HG02623 (cell line): Measurements from ENCODE around the gene TNRC6A.
"Not testable (repeated sequence)": the region's sequence is repeated elsewhere in the genome, so short reads cannot be mapped to it uniquely, and the experiment has no call there.

Experiments
- ATAC-seq: cut with Tn5 transposase; IDR thresholded peaks from one replicate; pipeline ENCODE4 v1.9.1; 2021; ENCODE audit warnings: moderate library complexity; ENCODE audit not compliant: unreplicated experiment

Gene TNRC6A

DNA sequence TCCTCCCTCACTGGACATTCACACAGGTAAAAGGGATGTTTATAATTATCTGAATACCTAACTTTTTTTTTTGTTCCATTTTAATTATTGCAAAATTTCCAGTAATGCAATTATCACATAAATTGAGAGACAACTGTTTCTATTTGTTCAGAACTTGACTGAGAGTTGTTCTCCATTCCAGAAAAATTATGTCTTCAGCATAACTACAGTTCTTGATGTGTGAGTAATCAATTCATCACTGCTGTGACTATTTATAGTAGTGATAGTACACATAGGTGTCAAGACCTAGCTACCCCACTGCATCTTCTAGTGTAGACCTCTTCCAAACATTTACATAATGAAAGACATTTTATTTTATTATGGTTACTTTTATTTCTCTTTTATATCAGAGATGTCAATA is 5.8 kb upstream of the TNRC6A start:
- ATAC-seq = no peak

DNA sequence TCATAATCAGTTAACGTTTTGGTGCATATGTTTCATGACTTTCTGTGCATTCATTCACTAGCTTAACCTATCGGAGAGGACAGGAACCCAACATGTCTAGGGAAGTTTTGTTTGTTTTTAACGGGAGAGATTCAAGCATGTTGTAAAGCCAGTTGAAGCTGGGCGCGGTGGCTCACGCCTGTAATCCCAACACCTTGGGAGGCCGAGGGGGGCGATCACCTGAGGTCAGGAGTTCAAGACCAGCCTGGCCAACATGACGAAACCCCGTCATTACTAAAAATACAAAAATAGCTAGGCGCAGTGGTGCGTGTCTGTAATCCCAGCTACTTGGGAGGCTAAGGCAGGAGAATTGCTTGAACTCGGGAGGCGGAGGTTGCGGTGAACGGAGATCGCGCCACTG is 1.4 kb upstream of the TNRC6A start:
- ATAC-seq = no peak

- no peak for ATAC-seq
These were observed 584 bp upstream of the TNRC6A start for GRCh38 chr16:24728891-24729242.

DNA sequence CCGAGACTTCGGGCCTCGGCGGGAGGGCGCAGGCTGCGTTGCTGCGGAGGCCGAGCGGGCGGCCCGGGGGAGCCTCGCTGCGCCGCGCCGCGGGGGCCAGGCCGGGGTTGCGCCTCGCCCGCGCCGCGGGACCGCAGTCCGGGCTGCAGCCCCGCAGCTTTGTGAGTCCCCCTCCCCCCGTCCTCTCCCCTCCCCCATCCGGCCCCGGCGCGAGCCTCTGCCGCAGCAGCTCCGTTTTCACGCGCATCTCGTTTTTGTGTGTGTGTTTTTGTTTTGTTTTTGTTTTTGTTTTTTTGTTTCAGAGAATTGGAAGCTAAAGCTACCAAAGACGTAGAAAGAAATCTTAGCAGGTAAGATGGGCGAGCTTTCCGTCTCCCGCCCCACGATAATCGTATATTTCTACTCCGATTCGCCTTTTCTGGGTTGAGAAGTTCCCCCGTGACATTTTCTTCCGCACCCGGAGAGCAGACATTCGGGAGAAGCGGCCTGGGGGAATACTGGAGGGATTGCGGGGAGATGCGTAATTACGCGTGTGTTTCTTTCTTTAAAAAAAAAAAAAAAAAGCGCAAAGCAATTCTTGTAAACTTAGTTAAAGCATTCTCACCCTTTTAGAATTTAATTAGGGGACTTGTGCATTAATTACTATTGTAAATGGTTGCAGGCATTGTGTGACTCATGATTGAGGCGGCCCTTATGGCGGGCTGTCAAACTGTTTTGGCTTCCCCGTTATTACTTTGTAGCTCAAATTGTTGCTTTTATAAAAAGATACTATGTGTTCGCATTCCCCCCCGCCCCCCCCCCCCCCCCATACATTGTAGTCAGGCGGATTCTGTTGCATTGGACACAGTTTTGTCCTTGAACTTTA is 732 bp downstream of the TNRC6A start:
- ATAC-seq = no peak

DNA sequence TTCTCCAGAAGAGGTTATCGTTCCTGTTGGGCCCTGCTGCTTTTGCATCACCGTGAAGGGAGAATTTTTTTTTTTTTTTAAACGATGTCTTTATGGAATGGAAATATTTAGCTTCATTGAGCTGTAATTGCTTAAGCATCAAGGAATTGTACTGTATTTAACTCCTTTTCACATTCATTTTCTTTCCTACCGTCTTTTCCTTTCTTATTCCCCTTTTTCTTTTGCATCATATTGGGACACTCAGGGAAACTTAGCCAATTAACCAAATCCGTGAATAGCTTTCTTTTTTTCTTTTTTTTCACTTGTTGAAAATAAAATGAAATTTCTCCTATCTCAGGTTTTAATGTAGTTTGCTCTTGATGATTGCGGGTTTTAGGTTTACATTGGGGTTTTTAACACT is 1.5 kb downstream of the TNRC6A start:
- no peak for ATAC-seq

- ATAC-seq = no peak
These were observed 2.4 kb downstream of the TNRC6A start for GRCh38 chr16:24731722-24732419.

DNA sequence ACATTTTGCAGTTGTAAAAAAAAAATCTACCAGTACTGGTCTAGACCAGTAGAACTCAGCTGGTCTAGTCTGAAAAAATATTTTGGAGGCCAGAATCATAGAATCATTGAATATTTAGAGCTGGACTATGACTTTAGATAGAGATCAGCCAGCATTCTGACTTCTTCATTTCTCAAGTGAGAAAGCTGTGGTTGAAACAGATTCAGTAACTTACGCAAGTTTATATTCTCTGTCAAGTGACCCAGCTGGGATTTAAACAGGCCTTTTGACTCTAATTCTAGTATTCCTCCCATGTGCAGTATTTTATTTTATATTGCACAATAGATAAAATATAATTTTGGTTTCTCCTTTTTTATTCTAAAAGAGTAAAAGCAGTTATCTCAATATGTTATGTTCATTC is 4.9 kb downstream of the TNRC6A start:
- ATAC-seq = no peak

- ATAC-seq = no peak
These were observed 7.3 kb downstream of the TNRC6A start for GRCh38 chr16:24736758-24737157.

DNA sequence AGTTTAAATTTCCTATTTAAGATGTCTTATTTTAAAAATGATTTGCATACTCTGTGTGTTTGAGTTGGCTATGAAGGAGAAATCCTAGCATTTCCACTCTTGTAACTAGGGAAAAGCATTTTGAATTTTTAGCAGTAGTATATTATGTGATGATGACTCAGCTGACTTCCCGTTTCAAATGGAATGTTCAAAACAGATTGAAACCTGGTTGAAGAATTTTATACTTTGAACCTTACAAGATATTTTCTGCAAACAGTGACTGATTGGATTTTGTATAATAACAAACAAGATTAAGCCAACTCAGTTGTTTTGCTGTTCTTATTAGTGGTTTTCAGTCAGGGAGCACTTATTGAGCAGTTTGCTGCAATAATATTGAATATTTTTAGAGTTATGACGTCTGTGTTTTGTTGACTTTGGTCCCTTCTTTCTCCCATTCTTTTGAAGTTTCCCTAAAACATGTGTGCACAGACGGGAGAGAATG is 8.0 kb downstream of the TNRC6A start:
- no peak for ATAC-seq

- ATAC-seq = no peak
These were observed 8.6 kb downstream of the TNRC6A start for GRCh38 chr16:24737916-24738594.

DNA sequence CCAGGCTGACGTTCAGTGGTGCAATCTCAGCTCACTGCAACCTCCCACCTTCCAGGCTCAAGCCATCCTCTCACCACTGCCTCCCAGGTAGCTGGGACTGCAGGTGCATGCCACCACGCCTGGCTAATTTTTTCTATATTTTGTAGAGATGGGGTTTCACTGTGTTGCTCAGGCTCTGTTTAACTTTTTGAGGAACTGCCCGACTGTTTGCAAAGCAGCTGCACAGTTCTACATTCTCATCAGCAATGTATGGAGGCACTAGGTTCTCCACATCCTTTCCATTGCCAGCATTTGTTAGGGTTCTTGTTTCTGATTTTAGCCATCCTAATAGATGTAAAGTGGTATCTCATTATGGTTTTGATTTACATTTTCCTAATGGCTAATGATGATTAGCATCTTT is 9.4 kb downstream of the TNRC6A start:
- no peak for ATAC-seq

GRCh38 chr16:24741862-24742261 is 12.4 kb downstream of the TNRC6A start:
- ATAC-seq = no peak

DNA sequence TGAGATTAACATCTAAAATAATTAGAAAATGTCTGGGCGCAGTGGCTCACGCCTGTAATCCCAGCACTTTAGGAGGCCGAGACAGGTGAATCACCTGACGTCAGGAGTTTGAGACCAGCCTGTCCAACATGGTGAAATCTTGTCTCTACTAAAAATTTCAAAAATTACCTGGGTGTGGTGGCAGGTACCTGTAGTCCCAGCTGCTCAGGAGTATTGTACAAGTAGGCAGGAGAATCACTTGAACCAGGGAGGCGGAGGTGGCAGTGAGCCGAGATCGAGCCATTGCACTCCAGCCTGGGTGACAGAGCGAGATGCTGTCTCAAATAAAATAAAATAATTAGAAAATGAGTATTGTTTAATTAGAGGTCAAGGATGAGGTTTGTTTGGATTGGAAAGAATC is 13.2 kb downstream of the TNRC6A start:
- ATAC-seq = not testable (repeated sequence)

DNA sequence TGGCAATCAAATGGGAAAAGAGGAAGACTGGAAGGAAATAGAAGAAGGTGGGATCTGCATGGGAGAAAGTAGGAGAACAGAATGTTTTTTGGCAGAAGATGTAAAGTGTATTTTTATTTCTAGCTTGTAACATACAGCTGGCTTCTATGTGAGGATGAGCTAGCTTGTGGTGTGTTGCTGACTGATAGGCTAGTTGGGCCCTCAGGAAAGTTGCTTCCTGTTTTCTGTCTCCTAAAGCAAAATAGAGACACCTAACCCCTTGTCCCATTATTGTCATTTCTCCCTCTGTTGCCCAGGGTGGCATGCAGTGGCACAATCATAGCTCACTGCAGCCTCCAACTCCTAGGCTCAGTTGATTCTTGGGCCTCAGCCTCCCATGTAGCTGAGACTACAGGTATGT is 15.9 kb downstream of the TNRC6A start:
- ATAC-seq = no peak

DNA sequence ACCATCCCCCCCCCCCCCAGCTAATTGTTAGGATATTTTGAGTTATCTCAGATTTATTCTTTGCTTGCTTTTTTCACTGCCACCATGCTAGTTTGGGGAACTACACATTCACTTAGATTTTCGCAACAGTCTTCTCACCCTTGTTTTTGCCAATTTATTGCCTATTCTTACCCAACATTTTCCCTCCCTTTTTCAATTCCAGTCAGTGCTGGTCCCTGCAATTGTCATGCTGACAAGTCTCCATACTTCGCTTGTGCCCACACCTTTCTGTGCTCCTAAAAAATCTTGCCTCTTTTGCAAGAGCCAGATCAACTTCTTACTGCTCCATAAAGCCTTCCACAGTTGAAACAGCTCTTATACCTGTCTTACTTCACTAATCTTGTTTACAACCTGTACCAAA is 16.3 kb downstream of the TNRC6A start:
- ATAC-seq = no peak

- ATAC-seq = no peak
These were observed 18.0 kb downstream of the TNRC6A start for GRCh38 chr16:24747441-24747840.

DNA sequence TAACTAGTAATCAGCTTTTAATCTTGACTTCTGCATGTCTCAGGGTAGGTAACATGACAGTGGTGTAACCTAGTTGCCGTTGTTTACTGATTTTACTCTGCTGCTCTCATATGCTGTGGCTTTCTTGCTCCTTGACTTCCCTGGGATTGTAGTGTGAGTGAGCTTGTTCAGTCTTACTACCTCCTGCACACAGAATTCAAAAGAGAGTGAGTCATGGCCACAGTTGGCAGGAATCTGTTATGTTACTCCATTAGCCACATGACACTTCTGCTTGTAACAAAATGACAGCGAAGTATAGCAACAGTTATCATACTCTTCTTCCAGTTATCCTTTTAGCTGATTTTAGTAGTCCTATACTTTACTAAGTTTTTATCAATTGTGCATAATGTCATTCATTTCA is 18.8 kb downstream of the TNRC6A start:
- no peak for ATAC-seq

DNA sequence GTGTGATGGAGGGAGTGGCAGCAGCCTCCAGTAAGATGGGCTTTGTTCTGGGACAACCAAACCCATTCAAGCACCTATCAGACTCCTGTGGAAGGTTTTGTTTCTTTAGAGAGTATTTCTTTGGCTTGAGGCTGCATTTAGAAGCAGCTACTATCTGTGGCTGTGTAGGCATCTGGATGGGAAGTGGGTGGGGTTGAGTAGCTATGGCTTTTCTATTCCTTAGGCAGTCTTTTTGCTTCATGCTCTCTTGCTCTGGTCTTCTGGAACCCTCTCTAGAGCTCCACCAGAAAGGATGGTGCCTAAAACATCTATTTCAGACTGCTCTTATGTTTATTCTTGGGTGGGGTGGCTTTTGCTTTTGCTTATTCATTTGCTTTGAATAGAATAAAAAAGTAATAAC is 19.9 kb downstream of the TNRC6A start:
- no peak for ATAC-seq

- not testable (repeated sequence) for ATAC-seq
These were observed 20.4 kb downstream of the TNRC6A start for GRCh38 chr16:24749872-24750271.

- ATAC-seq = no peak
These were observed 23.5 kb downstream of the TNRC6A start for GRCh38 chr16:24753000-24753399.

GRCh38 chr16:24753437-24753836 is 24.0 kb downstream of the TNRC6A start:
- ATAC-seq = no peak

- ATAC-seq = no peak
These were observed 25.1 kb downstream of the TNRC6A start for GRCh38 chr16:24754543-24754942.
